ENCODE measurements around the gene TPP2. TPM values are rescaled to one million over a fixed set of nuclear protein-coding genes. Genes with fewer than 3 reads are reported as not detected.

TPP2 gene
- total RNA-seq, 2 experiments from 2014 or later, result 51.9 to 54.7 TPM

DNA sequence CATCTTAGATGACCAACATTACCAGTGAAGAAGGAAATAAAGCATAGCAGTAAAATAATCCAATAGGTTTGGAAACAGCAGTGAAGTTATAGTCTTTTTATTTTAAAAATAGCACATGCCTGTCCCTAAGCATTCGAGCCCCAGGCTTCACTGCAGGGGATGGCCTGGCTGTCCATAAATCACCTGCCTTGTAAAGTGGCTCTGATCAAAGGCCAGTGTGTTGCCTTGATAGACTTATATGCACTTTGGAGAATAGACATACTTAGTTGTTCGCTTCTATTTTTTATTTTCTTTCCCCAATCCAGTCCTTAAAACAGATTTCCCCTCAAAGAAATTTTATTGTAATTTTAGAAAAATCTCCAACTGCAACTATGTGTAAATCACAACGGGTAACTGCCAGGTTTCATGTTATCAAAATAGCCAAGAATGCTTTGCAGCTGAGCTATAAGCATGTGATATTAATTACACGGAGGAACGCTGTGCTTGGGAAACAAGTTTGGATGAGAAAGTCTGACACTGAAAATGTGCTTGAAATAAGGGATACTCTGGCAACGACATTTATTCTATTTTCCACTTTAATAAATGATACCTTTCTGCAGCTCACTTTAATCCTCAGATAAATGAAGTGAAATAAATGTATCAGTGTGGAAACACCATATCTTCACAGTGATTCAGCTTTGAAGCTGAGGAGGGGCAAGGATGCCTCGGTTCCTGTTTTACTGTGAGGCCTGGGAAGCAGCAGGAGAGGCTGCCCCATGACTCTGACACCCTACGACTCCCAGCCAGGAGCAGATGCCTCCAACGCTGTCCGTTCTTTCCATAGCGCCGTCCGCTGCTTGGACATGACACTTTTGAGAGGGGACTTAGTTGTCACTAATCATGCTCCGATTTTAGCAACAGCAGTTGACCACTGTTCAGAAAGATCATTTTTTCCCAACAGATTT lies 103.6 kb downstream of the TPP2 start:
- peaks cover 8% of the 10 kb centered on the region for H3K27me3 Mint-ChIP-seq (ENCODE audit: low read depth)
- no peaks in the 10 kb centered on the region for H3K4me1 Mint-ChIP-seq (ENCODE audit: low read depth)
- H3K36me3 Mint-ChIP-seq (ENCODE audit: low read depth), result no peaks in the 10 kb centered on the region
- no peak overlapping the region for H3K27ac Mint-ChIP-seq
- CTCF ChIA-PET, result no interaction called here
- intact Hi-C loops (cut with micrococcal nuclease), result no loop called here
- DNase-seq, result no peak
- peaks cover 7% of the 10 kb centered on the region for H3K9me3 Mint-ChIP-seq
- H3K4me3 Mint-ChIP-seq, result no peak overlapping the region

DNA sequence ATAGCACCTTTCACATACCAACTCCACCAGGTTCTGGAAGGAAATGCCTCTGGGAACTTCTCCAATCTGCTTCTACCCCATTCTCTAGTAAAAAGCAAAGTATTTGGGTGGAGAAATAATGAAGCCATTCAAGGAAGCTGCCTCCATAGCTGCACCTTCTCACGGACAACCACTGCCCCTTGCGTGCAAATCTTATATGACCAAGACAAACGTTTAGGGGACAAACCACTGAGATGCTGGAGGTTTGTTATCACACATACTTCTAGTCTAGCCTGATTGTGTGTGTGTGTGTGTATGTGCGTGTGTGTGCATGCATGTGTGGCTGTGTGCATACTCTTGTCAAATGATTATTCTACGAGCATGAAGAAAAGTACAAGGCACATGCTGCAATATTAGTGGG lies 104.5 kb downstream of the TPP2 start:
- Mint-ChIP-seq H3K36me3 (ENCODE audit: low read depth) (no peaks in the 10 kb centered on the region), H3K9me3 (peaks cover 7% of the 10 kb centered on the region), H3K27me3 (ENCODE audit: low read depth) (peaks cover 3% of the 10 kb centered on the region), H3K4me1 (ENCODE audit: low read depth) (no peaks in the 10 kb centered on the region), H3K27ac (no peak overlapping the region), H3K4me3 (no peak overlapping the region)
- CTCF ChIA-PET, result no interaction called here
- intact Hi-C loops (cut with micrococcal nuclease), result no loop called here
- no peak for DNase-seq

DNA sequence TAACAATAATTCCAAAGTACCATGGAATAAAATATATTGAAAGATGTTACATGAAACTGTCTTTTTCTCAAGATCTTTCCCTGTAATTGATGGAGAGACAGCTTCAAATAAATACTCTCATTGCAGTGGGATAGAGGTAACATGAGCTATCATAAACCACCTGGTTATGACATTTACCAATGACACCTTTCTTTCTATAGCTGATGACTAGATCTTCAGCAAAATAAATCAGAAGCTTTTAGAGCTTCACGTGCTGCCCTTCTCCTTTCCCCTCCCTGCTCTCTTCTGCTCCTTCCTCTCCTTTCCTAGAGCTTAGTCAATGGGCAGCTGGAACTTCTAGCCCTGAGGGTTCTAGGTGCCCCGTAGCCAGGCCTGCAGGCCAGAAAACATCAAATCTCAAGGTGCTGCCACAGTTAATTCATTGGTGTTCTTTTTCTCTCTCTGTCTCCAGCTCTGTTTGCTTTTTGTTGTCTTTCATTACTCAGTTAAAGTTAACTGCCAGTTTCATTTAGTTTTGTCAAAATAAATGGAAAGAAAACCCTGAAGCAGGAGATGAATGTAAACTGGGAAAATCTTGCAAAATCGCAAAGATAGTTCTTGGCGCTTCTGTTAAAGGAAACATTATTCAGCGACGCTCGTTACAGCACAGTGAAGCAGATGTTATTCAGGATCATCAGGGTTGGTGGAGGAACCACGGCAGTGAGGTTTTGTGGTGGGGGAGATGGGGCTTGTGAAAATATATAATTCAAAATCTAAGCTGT lies 106.4 kb downstream of the TPP2 start:
- DNase-seq, result no peak
- peaks cover 3% of the 10 kb centered on the region for H3K27me3 Mint-ChIP-seq (ENCODE audit: low read depth)
- no peaks in the 10 kb centered on the region for H3K4me1 Mint-ChIP-seq (ENCODE audit: low read depth)
- no peak overlapping the region for H3K4me3 Mint-ChIP-seq
- intact Hi-C loops (cut with micrococcal nuclease), result no loop called here
- no peak overlapping the region for H3K27ac Mint-ChIP-seq
- H3K9me3 Mint-ChIP-seq, result peaks cover 7% of the 10 kb centered on the region
- H3K36me3 Mint-ChIP-seq (ENCODE audit: low read depth), result no peaks in the 10 kb centered on the region
- CTCF ChIA-PET, result no interaction called here

DNA sequence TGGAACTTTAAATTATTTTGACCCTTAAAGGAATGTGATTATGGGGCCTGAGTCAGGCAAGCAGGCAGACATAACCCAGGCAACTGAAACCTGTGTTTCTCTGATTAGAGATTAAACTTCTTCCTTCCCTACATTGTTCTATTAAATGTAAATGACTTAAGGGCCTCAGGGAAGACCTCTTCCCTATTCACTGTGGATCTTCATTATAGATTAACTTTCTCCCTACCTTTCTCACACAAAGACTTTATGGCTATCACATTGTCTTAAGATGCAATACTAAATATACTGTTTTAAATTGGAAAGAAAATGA lies 106.9 kb downstream of the TPP2 start:
- H3K36me3 Mint-ChIP-seq (ENCODE audit: low read depth), result no peaks in the 10 kb centered on the region
- no peaks in the 10 kb centered on the region for H3K4me1 Mint-ChIP-seq (ENCODE audit: low read depth)
- H3K27me3 Mint-ChIP-seq (ENCODE audit: low read depth), result peaks cover 3% of the 10 kb centered on the region
- no peak overlapping the region for H3K4me3 Mint-ChIP-seq
- intact Hi-C loops (cut with micrococcal nuclease), result no loop called here
- H3K9me3 Mint-ChIP-seq, result peaks cover 4% of the 10 kb centered on the region
- DNase-seq, result no peak
- H3K27ac Mint-ChIP-seq, result no peak overlapping the region
- CTCF ChIA-PET, result no interaction called here

DNA sequence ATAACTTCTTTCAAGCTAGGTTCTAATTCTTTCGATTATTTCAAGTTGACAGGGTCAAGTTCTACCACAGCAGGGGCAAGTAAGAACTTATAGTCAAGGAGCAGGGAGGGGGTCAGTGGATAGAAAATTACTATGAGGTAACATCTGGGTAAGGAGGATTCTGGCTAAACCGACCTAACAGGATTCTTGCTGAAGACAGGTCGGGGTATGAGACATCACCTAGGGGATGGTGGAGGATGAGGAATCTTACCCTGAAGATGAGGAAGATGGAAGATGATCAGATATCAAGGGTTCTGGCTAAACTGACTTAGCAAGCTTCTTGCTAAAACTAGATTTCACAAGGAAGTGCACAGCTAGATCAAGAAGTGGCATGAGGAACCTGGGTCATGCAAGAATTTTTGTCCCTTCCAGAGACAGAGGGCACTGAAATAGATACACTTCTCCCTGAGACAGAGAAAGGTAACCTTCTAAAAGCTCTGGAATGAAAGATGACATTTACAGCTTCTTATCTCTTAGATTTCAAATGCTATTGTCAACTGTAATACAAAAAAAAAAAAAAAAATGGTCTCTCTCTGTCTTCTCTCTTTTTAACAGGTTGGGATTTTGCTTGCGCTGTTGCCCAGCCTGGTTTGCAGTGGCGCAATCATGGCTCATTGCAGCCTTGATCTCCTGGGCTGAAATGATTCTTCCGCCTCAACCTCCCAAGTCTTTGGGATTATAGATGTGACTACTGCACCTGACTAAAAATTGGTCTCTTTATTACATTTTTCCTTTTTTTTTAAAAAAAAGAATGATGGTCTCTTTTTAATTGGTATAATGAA lies 107.7 kb downstream of the TPP2 start:
- no peak overlapping the region for H3K4me3 Mint-ChIP-seq
- H3K27me3 Mint-ChIP-seq (ENCODE audit: low read depth), result peaks cover 2% of the 10 kb centered on the region
- CTCF ChIA-PET, result no interaction called here
- no peak overlapping the region for H3K27ac Mint-ChIP-seq
- no peaks in the 10 kb centered on the region for H3K4me1 Mint-ChIP-seq (ENCODE audit: low read depth)
- DNase-seq, result no peak
- H3K36me3 Mint-ChIP-seq (ENCODE audit: low read depth), result no peaks in the 10 kb centered on the region
- intact Hi-C loops (cut with micrococcal nuclease), result no loop called here
- peaks cover 7% of the 10 kb centered on the region for H3K9me3 Mint-ChIP-seq

DNA sequence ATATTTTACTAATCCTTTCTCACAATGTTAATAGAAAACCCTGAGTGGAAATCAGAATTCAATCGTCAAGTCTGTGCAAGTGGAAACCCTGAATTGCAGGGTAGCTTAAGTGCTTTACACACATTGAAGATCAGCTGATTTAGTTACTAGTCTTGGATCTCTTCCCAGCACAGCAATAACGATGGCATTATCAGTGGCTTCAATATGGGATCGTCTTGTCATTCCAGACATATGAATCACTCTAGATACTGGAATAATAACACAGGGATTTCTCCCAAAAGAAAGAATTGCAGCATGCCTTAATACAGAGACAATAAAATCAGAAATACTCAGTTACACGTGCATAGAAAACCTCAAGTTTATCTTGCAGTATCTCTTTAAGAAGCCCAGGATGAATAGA lies 110.7 kb downstream of the TPP2 start:
- intact Hi-C loops (cut with micrococcal nuclease), result no loop called here
- Mint-ChIP-seq H3K9me3 (peaks cover 10% of the 10 kb centered on the region), H3K4me1 (ENCODE audit: low read depth) (no peaks in the 10 kb centered on the region), H3K27ac (no peak overlapping the region), H3K36me3 (ENCODE audit: low read depth) (no peaks in the 10 kb centered on the region), H3K27me3 (ENCODE audit: low read depth) (peaks cover 2% of the 10 kb centered on the region), H3K4me3 (no peak overlapping the region)
- CTCF ChIA-PET, result interaction anchor here (0.6 to 1.2 kb wide), 2 partner anchors 126 to 208 kb away, joined by 3 read pairs; no protein-coding TSS in a partner anchor
- DNase-seq, result no peak

DNA sequence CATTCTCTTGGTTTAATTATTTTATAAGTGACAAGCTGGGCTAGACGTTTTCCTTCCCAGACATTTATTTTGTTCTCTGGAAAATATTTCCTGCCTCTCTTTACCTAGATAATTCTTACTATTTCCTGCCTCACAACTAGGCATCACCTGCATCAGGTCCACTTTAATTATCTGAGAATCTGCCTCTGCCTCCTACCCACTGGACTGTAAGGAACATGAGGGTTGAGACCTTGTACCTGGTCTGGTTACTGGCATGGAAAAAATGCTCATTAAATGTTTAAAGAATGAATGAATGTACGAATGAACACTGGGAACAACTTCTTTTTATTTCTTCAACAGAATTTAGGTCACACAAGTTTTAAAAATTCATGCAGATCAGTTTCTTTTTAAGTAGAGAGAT lies 111.4 kb downstream of the TPP2 start:
- no peak for DNase-seq
- Mint-ChIP-seq H3K27me3 (ENCODE audit: low read depth) (peaks cover 2% of the 10 kb centered on the region), H3K9me3 (peaks cover 10% of the 10 kb centered on the region), H3K4me1 (ENCODE audit: low read depth) (no peaks in the 10 kb centered on the region), H3K27ac (no peak overlapping the region), H3K36me3 (ENCODE audit: low read depth) (no peaks in the 10 kb centered on the region), H3K4me3 (no peak overlapping the region)
- intact Hi-C loops (cut with micrococcal nuclease), result no loop called here
- CTCF ChIA-PET, result interaction anchor here (1.2 kb wide), 1 partner anchor 127 kb away, joined by 3 read pairs; no protein-coding TSS in a partner anchor

DNA sequence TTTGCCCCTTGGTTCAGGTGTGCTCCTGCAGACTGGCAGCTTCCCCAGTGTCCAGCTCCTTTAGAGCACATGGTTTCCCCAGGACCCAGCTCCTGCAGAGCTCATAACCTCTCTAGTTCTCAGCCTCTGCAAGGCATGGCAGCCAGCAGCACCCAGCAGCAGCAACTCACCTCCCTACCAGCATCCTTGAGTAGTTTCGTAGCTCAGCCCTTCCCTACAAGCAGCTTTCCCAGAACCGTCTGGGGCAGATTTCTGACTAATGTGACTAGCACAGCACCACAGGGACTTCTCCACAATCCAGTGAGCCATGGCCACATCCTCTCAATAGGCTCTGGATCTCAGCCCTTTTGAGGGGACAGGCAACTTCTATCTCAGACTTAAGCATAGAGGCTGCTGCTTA lies 112.2 kb downstream of the TPP2 start:
- Mint-ChIP-seq H3K4me3 (no peak overlapping the region), H3K27ac (no peak overlapping the region), H3K36me3 (ENCODE audit: low read depth) (no peaks in the 10 kb centered on the region), H3K4me1 (ENCODE audit: low read depth) (no peaks in the 10 kb centered on the region), H3K27me3 (ENCODE audit: low read depth) (peaks cover 2% of the 10 kb centered on the region), H3K9me3 (peaks cover 10% of the 10 kb centered on the region)
- intact Hi-C loops (cut with micrococcal nuclease), result no loop called here
- no peak for DNase-seq
- CTCF ChIA-PET, result no interaction called here

DNA sequence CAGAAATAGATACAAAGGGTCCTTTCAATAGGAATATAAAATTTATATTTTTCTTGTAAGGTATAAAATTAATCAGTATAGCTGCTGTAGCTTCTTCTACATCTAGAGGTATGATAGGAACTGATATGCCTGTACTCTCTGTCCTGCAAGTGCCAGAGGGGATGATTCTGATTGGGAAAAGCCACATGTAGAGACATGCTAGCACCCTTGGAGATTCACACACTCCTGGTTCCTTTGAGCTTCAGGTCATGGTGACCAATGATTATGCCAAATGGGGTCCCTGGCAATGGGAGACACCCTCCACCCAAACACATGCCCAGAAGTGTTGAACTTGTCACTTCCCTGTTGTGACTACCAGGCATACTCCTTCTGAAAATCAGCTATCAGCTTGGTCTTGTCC lies 112.8 kb downstream of the TPP2 start:
- intact Hi-C loops (cut with micrococcal nuclease), result no loop called here
- CTCF ChIA-PET, result no interaction called here
- no peaks in the 10 kb centered on the region for H3K4me1 Mint-ChIP-seq (ENCODE audit: low read depth)

DNA sequence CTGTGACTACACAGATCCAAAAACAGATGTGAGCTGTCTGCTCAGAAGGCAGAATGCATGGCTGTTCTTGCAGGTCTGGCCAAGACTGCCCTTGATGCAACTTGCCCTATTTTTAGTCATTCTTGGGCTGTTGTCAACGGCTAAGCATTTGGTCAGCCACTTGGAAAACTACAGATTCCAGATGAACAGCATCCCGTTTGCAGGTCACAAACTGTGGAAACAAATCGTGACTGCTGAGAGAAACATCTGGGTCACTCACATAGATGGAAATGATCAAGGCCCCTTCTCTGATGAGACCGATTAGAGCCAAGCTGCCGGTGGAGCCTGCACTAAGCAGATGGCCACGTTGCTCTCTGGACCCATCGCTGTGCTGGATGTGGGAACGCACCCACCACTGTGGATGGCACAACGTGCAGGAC lies 113.5 kb downstream of the TPP2 start:
- H3K27me3 Mint-ChIP-seq (ENCODE audit: low read depth), result peaks cover 2% of the 10 kb centered on the region
- peaks cover 10% of the 10 kb centered on the region for H3K9me3 Mint-ChIP-seq
- no peak overlapping the region for H3K27ac Mint-ChIP-seq
- intact Hi-C loops (cut with micrococcal nuclease), result no loop called here
- no peak for DNase-seq
- H3K4me1 Mint-ChIP-seq (ENCODE audit: low read depth), result no peaks in the 10 kb centered on the region
- H3K4me3 Mint-ChIP-seq, result no peak overlapping the region
- no peaks in the 10 kb centered on the region for H3K36me3 Mint-ChIP-seq (ENCODE audit: low read depth)
- CTCF ChIA-PET, result no interaction called here

More for the DNA sequence above, 112.8 kb downstream of the TPP2 start:
- DNase-seq, result no peak
- Mint-ChIP-seq H3K36me3 (ENCODE audit: low read depth) (no peaks in the 10 kb centered on the region), H3K27me3 (ENCODE audit: low read depth) (peaks cover 2% of the 10 kb centered on the region), H3K27ac (no peak overlapping the region), H3K9me3 (peaks cover 10% of the 10 kb centered on the region), H3K4me3 (no peak overlapping the region)

DNA sequence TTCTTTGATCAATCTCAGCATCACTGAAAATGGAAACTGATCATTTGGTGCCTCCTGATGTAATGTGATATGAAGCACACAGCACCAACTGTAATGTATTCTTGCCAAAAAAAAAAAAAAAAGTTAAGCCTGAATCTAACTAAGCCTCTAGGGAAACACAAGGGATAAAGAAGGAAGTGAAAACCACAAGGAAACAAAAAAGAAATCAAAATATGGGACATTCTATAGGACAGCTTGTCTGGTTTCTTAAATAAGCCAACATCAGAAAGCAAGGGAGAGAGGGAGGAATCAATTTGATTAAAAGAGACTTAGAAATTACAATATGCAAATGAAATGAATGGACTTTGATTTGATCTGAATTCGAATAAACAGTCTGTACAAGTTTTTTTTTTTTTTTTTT lies 118.7 kb downstream of the TPP2 start:
- DNase-seq, result no peak
- CTCF ChIA-PET, result no interaction called here
- intact Hi-C loops (cut with micrococcal nuclease), result no loop called here
- H3K4me1 Mint-ChIP-seq (ENCODE audit: low read depth), result no peaks in the 10 kb centered on the region
- H3K27me3 Mint-ChIP-seq (ENCODE audit: low read depth), result no peaks in the 10 kb centered on the region
- H3K27ac Mint-ChIP-seq, result no peak overlapping the region
- no peaks in the 10 kb centered on the region for H3K36me3 Mint-ChIP-seq (ENCODE audit: low read depth)
- no peaks in the 10 kb centered on the region for H3K9me3 Mint-ChIP-seq
- no peak overlapping the region for H3K4me3 Mint-ChIP-seq

DNA sequence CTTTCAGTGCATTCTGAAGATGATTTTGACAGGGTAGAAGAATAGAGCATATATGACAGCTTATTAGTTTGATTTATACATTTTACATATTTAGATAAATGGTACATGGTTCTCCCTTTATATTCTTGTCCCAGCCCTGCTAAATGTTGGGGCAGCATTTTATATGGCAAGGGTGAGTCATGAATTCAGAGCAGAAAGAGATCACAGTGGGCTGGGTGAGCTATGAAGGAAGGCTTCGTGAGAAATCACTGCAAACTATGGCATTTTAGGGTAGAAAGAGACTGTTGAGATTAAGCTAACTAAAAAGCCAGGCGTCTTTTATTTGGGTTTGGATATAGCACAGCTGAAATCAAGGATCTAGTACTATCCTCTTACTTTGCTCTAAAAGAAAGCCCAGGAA lies 122.0 kb downstream of the TPP2 start:
- Mint-ChIP-seq H3K27ac (no peak overlapping the region), H3K9me3 (no peaks in the 10 kb centered on the region), H3K27me3 (ENCODE audit: low read depth) (peaks cover 2% of the 10 kb centered on the region), H3K4me3 (no peak overlapping the region), H3K4me1 (ENCODE audit: low read depth) (no peaks in the 10 kb centered on the region), H3K36me3 (ENCODE audit: low read depth) (no peaks in the 10 kb centered on the region)
- CTCF ChIA-PET, result interaction anchor here (0.7 kb wide), 1 partner anchor 140 kb away, joined by 4 read pairs; no protein-coding TSS in a partner anchor
- intact Hi-C loops (cut with micrococcal nuclease), result no loop called here
- no peak for DNase-seq
